Liver (tissue), 3 donors: ENCODE results near the gene SGO2.

Source experiments
- CTCF ChIP-seq: fragments of 150-350 bp; IDR thresholded peaks from 2 replicates; pipeline ENCODE4 v1.5.1; 2017; ENCODE audit warnings: improper control_type of control experiment, low read depth, low read length; ENCODE audit not compliant: missing input control
- EGR1 ChIP-seq, 2 donors: IDR thresholded peaks; 2 replicates each; pipeline ENCODE4 v1.6.1; 2016 to 2018; ENCODE audit warnings: antibody characterized with exemption in 2 of 2, low read depth in 2 of 2
- GABPA ChIP-seq, 2 donors: IDR thresholded peaks in 1 of 2; conservative IDR thresholded peaks in 1 of 2; 2 replicates each; pipeline ENCODE4 v1.6.1; 2016; ENCODE audit warnings: antibody characterized with exemption in 2 of 2, mild to moderate bottlenecking in 1 of 2, moderate library complexity in 1 of 2
- RAD21 ChIP-seq, 2 donors: IDR thresholded peaks; 2 replicates each; pipeline ENCODE4 v1.6.1; 2016; ENCODE audit warnings: antibody characterized with exemption in 2 of 2, mild to moderate bottlenecking in 2 of 2
- RXRA ChIP-seq, 2 donors: IDR thresholded peaks; 2 replicates each; pipeline ENCODE4 v1.6.1; 2017 to 2018; ENCODE audit warnings: antibody characterized with exemption in 2 of 2, mild to moderate bottlenecking in 1 of 2
- SP1 ChIP-seq: IDR thresholded peaks from 2 replicates; pipeline ENCODE4 v1.6.1; 2018; ENCODE audit warnings: antibody characterized with exemption, mild to moderate bottlenecking
- TAF1 ChIP-seq: conservative IDR thresholded peaks from 2 replicates; pipeline ENCODE4 v1.6.1; 2016; ENCODE audit warnings: antibody characterized with exemption, mild to moderate bottlenecking
- YY1 ChIP-seq: IDR thresholded peaks from 2 replicates; pipeline ENCODE4 v1.6.1; 2016; ENCODE audit warnings: antibody characterized with exemption, mild to moderate bottlenecking
- TF ChIP-seq, protein P1 (sequence below): IDR thresholded peaks from 2 replicates; pipeline ENCODE4 v1.6.1; 2016; ENCODE audit warnings: antibody characterized with exemption
- TF ChIP-seq, protein P2 (sequence below): IDR thresholded peaks from 2 replicates; pipeline ENCODE4 v1.6.1; 2016; ENCODE audit warnings: antibody characterized with exemption
- TF ChIP-seq, protein P3 (sequence below): IDR thresholded peaks from 2 replicates; pipeline ENCODE4 v1.6.1; 2016; ENCODE audit warnings: antibody characterized with exemption
- donor health status: healthy.
- donor health status: healthy.

- TF ChIP-seq EGR1 (IDR thresholded peaks at IDR 0.05; ENCODE audit: low read depth in 2 of 2) = no peak
- no peak for TF ChIP-seq CTCF
- no peak for TF ChIP-seq GABPA (IDR thresholded peaks at IDR 0.05 in 1 of 2, conservative IDR thresholded peaks at IDR 0.05 in 1 of 2)
- TF ChIP-seq, protein P1, sequence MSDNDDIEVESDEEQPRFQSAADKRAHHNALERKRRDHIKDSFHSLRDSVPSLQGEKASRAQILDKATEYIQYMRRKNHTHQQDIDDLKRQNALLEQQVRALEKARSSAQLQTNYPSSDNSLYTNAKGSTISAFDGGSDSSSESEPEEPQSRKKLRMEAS = no peak
- TF ChIP-seq TAF1 = no peak
- no peak for TF ChIP-seq YY1
- TF ChIP-seq, protein P2, sequence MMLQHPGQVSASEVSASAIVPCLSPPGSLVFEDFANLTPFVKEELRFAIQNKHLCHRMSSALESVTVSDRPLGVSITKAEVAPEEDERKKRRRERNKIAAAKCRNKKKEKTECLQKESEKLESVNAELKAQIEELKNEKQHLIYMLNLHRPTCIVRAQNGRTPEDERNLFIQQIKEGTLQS = no peak
- TF ChIP-seq, protein P3, sequence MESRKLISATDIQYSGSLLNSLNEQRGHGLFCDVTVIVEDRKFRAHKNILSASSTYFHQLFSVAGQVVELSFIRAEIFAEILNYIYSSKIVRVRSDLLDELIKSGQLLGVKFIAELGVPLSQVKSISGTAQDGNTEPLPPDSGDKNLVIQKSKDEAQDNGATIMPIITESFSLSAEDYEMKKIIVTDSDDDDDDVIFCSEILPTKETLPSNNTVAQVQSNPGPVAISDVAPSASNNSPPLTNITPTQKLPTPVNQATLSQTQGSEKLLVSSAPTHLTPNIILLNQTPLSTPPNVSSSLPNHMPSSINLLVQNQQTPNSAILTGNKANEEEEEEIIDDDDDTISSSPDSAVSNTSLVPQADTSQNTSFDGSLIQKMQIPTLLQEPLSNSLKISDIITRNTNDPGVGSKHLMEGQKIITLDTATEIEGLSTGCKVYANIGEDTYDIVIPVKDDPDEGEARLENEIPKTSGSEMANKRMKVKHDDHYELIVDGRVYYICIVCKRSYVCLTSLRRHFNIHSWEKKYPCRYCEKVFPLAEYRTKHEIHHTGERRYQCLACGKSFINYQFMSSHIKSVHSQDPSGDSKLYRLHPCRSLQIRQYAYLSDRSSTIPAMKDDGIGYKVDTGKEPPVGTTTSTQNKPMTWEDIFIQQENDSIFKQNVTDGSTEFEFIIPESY = no peak
- no peak for TF ChIP-seq RXRA (IDR thresholded peaks at IDR 0.05)
- TF ChIP-seq SP1 = no peak
- no peak for TF ChIP-seq RAD21 (IDR thresholded peaks at IDR 0.05)
Observed at GRCh38 chr2:200523604-200524003, 2.4 kb upstream of the SGO2 start.
